ENCODE data around the gene ZNF37A.
A peak's percentile ranks its signal among the peaks of the same experiment; 100 is the strongest.
"Not testable (repeated sequence)": the region's sequence is repeated elsewhere in the genome, so short reads cannot be mapped to it uniquely, and the experiment has no call there.

Gene ZNF37A
- 34.7 to 94.3 (median 69.7) reads per million in 3 experiments for total RNA-seq

DNA sequence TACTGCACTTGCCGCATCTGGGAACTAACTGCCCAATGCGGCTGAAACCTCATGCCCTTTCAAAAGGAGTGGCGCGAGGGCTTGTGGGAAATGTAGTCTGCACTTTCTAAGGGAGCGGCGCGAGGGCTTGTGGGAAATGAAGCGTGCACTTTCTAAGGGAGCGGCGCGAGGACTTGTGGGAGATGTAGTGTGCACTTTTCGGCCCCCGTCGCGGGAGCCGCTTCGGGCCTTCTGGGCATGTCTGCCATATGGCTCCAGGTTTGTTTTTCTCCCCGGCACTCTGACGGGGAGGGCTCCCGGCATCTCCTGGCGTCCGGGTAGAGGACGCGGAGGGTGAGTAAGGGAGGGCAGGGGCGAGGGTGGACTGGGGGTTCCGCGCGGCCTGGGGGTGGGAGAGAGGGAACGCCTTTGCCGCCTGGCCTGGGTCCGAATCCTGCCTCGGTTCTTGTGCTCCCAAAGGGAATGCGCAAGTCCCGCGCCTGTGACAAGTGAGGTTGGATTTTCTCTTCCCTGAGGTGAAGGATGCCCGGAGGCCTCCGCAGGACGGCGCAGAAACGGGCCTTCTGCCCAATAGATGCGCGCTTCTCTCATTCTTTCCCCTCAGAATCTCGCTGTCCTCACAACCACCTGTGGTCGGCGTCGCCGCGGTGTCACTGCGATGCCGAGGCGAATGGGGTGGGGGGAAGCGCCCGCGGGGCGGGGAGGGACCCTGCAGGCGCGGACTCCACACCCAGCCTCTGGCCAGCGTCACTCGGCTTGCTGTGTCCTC is at the start of gene ZNF37A:
ZNF37A (plus strand) TSS at position 180 of the 769 bp plus-strand sequence. CDS start 2,281 bp downstream, outside the sequence.
- peak; percentile 84 for DNase-seq

DNA sequence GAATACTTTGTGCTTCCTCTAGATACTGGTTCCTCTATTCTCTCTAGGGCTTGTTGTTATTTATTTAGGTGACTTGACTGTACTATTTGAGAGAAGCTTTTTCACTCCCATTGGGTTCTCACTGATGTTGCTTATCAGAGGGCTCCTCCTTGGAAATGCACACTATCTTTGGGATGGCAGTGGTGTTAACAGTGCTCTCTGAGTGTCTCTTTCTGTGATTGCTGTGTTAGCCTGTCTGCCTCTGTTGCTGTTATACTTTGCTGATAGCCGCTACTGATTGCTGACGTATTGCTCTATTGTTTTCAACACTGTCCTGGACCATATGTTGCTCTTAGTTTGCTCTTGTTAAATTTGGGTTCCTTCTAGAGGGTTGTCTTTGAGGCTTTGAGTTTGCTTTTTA is 49.0 kb upstream of the ZNF37A start:
- no peak for DNase-seq

DNA sequence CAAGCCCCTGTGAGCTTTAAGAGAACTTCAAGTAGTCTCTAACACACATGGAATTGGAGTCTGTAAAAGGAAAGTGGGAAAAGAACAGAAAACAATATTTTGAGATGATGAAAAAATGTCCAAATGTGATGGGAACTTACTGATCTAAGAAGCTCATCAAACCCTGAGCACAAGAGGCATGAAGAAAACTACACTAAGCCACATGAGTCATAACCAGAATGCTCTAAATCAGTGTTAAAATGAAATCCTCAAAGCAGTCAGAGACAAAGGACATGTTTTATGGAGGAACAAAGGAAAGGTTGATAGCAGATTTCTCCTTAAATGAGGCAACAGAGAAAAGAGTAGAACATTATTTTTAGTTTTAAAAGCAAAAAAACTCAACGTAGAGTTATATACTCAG is 46.5 kb upstream of the ZNF37A start:
- DNase-seq: no peak

GRCh38 chr10:38050212-38050611 is 43.9 kb upstream of the ZNF37A start:
- no peak for DNase-seq

- no peak for DNase-seq
Measured at GRCh38 chr10:38054361-38054797, 39.8 kb upstream of the ZNF37A start.

DNA sequence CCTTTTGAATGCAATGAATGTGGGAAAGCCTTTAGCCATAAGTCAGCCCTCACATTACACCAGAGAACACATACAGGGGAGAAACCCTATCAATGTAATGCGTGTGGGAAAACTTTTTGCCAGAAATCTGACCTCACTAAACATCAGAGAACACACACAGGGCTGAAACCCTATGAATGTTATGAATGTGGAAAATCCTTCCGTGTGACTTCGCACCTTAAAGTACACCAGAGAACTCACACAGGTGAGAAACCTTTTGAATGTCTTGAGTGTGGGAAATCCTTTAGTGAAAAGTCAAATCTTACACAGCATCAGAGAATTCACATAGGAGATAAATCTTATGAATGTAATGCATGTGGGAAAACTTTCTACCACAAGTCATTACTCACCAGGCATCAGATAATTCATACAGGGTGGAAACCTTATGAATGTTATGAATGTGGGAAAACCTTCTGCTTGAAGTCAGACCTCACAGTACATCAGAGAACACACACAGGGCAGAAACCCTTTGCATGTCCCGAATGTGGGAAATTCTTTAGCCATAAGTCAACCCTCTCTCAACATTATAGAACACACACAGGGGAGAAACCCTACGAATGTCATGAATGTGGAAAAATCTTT is 38.8 kb upstream of the ZNF37A start:
- not testable (repeated sequence) for DNase-seq

- not testable (repeated sequence) for DNase-seq
Measured at GRCh38 chr10:38069663-38070062, 24.5 kb upstream of the ZNF37A start.

DNA sequence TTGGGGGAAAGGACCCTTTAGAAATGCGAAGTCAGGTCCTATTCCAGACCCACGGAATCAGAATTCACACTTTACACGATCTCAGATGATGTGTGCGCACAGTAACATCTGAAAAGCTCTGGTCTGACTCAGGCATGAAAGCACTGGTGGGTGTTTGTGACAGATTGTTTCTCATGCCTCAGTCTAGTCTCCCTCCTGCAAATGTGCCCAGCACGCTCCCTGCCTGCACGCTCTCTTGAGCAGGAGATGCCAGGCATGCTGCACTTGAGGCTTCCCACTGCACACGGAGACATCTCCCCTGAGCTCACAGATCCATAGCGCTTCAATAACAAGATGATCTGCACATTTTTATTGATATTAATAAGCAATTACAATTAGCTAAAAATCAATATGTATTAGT is 23.6 kb upstream of the ZNF37A start:
- DNase-seq: no peak

DNA sequence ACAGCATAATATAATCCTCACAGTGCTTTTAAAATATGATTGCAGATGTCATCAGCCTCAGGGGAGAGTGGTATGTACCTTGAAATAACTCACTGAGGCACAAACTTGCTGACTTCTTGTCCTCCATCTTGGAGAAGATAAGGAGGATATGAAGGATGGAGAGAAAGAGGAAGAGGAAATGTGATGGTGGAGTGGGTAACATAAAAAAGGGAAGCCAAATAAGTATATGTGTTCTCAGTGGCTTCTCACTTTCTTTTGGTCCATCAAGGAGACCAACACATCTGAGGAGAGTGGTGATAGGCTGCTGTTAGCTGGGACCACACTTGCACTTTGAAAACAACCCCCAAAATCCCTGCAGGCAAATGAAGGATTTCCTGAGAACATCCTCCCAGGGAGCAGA is 21.6 kb upstream of the ZNF37A start:
- DNase-seq: no peak

DNA sequence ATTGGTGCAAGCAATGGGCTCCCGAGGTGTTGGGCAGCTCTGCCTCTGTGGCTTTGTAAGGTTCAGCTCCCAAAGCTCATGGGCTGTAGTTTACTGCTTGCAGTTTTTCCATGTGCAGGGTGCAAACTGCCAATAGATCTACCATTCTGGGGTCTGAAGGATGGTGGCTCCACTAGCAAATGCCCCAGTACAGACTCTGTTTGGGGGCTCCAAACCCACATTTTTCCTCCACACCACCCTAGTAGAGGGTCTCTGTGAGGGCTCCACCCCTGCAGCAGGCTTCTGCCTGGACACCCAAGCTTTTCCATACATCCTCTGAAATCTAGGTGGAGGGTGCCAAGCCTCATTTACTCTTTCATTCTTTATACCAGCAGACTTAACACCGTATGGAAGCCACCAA is 17.4 kb upstream of the ZNF37A start:
- DNase-seq: no peak

DNA sequence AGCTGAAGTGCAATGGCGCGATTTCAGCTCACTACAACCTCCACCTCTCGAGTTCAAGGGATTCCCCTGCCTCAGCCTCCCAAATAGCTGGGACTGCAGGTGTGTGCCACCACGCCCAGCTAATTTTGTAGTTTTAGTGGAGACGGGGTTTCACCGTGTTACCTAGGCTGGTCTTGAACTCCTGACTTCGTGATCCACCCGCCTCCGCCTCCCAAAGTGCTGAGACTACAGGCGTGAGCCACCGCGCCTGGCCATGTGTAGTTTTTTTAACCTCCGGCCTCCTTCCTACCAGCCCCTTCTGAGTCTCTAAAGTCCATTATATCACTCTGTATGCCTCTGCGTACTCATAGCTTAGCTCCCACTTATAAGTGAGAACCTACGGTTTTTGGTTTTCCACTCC is 819 bp upstream of the ZNF37A start:
- not testable (repeated sequence) for DNase-seq

GRCh38 chr10:38093816-38094157 is 350 bp upstream of the ZNF37A start:
- no peak for DNase-seq

DNA sequence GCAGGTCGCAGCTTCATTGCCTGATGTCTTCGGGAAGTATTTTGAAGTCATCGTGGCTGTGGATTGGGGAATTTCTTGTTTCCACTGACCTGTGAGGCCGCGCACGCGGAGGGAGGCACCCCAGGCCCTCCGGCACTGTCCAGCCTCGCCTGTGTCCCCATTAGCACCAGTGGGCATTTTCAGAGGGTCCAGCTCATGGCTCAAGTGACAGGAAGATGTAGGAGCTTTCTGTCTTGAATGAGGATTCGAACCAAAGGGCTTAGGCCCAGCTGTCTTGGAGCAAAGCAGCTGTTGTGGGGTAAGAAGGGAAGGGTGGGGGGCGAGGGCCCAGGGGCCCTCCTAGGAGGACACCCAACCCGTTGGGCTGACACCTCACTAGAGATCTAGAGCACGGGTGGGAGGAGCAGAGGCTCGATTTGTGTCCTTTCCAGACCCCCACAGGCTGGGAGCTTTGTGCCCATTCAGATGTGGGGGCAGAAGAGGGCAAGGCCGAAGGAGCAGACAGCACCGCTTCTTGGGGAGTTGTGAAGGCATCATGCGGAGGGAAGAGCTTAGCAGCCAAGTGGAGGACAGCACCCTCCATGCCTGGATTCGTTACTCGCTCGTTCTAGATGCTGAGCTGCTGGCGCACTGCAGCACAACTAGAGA is 914 bp downstream of the ZNF37A start:
- no peak for DNase-seq

GRCh38 chr10:38102880-38103279 is 8.7 kb downstream of the ZNF37A start:
- DNase-seq: no peak

DNA sequence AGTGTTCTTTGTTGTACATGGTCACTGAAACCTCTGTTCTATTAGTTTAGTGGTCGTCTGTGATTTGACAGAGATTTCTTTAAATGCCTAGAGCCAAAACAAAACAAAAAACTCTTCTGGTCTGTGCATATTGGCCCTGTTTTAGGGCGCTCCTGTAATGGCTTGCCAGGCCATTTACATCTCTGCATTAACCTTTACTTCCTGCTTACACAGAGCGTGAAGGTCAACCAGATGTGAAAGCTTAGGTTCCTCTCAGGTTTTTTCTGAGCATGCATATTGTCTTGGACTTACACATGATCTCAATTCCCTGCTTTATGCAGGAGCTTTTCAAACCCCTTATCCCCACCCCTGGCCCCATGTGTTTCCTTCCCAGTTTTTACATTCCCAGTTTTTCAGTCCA is 9.6 kb downstream of the ZNF37A start:
- no peak for DNase-seq

DNA sequence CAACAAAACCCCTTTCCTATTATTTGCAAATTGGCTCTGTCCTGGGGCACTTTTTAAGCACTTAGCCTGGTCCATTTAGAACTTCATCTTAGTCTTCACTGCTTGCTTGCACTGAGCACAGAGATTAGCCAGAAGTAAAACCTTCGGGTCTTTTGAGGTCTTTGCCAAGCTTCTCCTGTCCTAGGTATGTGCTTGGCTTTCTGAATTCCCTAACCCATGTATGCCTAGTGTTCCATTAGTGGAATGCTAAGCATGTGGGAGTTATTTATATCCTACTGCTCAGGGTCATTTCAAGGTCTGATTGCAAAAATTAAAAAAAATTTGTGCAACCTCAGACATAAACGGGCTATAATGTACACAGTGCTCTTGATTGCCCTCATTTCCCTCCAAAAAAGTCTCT is 18.0 kb downstream of the ZNF37A start:
- no peak for DNase-seq

DNA sequence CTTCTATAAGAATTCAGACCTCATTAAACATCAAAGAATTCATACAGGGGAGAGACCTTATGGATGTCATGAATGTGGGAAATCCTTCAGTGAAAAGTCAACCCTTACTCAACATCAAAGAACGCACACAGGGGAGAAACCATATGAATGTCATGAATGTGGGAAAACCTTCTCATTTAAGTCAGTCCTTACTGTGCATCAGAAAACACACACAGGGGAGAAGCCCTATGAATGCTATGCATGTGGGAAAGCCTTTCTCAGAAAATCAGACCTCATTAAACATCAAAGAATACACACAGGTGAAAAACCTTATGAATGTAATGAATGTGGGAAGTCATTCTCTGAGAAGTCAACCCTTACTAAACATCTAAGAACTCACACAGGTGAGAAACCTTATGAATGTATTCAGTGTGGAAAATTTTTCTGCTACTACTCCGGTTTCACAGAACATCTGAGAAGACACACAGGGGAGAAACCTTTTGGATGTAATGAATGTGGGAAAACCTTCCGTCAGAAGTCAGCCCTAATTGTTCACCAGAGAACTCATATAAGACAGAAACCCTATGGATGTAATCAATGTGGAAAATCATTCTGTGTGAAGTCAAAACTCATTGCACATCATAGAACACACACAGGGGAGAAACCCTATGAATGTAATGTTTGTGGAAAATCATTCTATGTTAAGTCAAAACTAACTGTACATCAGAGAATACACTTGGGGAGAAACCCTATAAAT is 24.1 kb downstream of the ZNF37A start:
- DNase-seq: no peak

GRCh38 chr10:38119038-38119437 is 24.9 kb downstream of the ZNF37A start:
- DNase-seq: no peak

DNA sequence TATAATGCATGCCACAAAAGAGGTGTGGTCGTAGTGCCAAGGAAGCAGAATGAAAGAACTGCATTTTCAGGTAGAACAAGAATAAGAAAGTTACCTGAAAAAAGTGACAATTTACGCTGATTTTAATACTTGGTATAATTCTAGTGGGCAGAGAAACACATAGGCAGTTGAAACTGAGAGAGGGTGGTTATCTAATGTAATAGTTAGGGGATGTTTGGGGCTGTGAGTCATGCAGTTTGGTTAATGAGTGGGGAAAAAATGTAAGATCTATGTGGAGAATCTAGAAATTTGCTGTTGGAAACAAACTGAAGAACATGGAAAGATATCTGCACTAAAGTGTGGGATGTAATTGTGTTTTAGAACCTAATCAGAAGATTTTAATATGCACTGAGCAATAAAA is 33.7 kb downstream of the ZNF37A start:
- no peak for DNase-seq

DNA sequence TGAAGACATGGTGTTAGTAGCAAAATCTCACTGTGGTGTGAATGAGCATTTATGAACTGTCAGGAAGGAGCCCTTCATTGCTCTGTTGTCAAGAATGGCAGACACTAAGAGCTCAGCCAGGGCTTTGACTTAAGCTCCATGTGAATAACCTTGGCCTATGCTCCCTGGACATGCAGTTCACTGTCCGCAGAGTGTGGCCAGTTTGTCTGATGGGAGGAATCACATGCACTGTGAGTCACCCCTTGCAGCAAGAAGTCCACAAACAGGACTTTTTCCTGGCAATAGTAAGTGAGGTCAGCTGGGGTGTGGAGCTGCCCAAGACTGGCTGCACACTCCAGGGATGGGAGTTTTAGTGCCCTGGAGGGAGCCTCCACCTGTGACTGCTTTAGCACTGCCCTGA is 49.5 kb downstream of the ZNF37A start:
- DNase-seq: no peak

DNA sequence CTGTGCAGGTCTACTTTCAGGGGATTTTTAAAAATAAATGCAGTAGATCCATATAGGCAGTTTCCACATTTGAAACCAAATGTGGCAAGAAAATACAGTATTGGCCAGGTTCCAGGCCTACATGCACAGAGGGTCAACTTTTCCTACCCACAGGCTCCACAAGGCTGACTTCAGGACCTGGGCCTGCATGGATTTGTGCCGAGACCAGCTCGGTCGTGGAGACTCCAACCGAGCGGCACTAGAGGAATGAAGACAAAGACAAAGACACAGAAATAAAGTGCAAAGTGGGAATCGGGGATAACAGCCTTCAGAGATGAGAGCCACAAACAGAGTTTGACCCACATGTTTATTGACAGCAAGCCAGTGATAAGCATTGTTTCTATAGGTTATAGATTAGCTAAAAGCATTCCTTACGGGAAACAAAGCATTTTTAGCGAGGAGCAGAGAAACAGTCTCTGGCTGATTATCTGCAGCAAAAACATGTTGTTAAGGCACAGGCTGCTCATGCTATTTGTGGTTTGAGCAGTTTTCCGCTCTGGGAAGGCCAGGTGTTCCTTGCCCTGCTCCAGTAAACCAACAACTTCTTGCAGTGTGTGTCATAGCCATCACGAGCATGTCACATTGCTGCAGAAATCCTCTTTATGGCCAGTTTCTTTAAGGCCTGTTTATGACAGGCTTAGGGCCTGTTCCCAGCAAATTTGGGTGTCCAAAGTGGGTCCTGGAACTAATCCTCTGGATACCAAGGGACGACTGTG is 52.6 kb downstream of the ZNF37A start:
- DNase-seq: no peak

DNA sequence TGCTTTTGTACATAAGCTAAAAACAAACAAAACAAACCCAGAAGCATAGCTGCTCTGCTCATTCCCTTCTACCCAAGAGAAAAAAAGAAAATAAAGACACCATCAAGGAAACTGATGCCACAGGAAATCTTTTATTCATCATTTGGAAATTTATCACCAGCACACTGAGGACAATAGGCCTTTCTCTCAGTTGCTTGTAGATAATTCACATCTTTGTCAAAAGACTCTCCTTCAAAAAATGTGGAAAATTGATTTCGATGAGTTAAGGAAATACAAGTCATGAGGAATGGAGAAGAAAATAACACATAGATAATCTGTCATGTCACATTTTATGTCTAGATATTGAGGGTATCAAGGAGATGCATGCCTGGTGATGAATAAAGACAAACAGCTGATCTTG is 53.5 kb downstream of the ZNF37A start:
- no peak for DNase-seq

Measured in central memory CD4-positive, alpha-beta T cell (primary cell).